DND-41 (cell line): ENCODE data around the gene SLC24A3.

ENCODE experiments used
- ATAC-seq: fragments of 200-7000 bp; cut with Tn5 transposase; 3 replicates; pipeline ENCODE4 v1.9.1; 2021; ENCODE audit warnings: low read depth; ENCODE audit not compliant: insufficient read depth
- DNase-seq: peaks from one replicate; pipeline ENCODE4 v3.0.0-alpha.2; 2020
- H2AFZ ChIP-seq: 2 replicates; pipeline ENCODE4 v1.6.0; 2012; ENCODE audit warnings: low read depth, low read length
- H3K27ac ChIP-seq: 2 replicates; pipeline ENCODE4 v1.5.1; 2012; ENCODE audit warnings: low read length, inconsistent platforms
- H3K27me3 ChIP-seq: fragments of 200-600 bp; sonication (generic); 2 replicates; pipeline ENCODE4 v1.6.0; 2012; ENCODE audit warnings: low read length, mild to moderate bottlenecking, inconsistent platforms; ENCODE audit not compliant: insufficient read depth, poor library complexity
- H3K36me3 ChIP-seq: 2 replicates; pipeline ENCODE4 v1.5.1; 2012; ENCODE audit warnings: low read length, inconsistent platforms; ENCODE audit not compliant: insufficient read depth
- H3K4me1 ChIP-seq: 2 replicates; pipeline ENCODE4 v1.5.1; 2012; ENCODE audit warnings: mild to moderate bottlenecking, low read length; ENCODE audit not compliant: insufficient read depth
- H3K4me2 ChIP-seq: 2 replicates; pipeline ENCODE4 v1.6.0; 2012; ENCODE audit warnings: mild to moderate bottlenecking, moderate library complexity, low read length, inconsistent platforms; ENCODE audit not compliant: insufficient read depth
- H3K4me3 ChIP-seq, 2 experiments: fragments of 200-600 bp in 1 of 2; shearing (Covaris generic) in 1 of 2; 2 replicates each; pipeline ENCODE4 v1.5.1; 2012 to 2016; ENCODE audit warnings: inconsistent platforms in 2 of 2, low read length in 2 of 2, mild to moderate bottlenecking in 2 of 2, low read depth in 1 of 2, moderate library complexity in 1 of 2
- H3K79me2 ChIP-seq: 2 replicates; pipeline ENCODE4 v1.6.0; 2012; ENCODE audit warnings: low read length, inconsistent platforms; ENCODE audit not compliant: insufficient read depth
- H3K9ac ChIP-seq: 2 replicates; pipeline ENCODE4 v1.6.0; 2012; ENCODE audit warnings: low read depth, mild to moderate bottlenecking, inconsistent platforms, low read length, moderate library complexity
- H3K9me3 ChIP-seq: 2 replicates; pipeline ENCODE4 v1.5.1; 2012; ENCODE audit warnings: low read length, moderate library complexity, mild to moderate bottlenecking, inconsistent platforms; ENCODE audit not compliant: insufficient read depth, severe bottlenecking
- H4K20me1 ChIP-seq: 2 replicates; pipeline ENCODE4 v1.6.0; 2012; ENCODE audit warnings: low read length; ENCODE audit not compliant: insufficient read depth
- EZH2 ChIP-seq: IDR thresholded peaks from 3 replicates; pipeline ENCODE4 v1.6.1; 2012; ENCODE audit warnings: borderline replicate concordance, low read depth, mild to moderate bottlenecking, moderate library complexity, low read length, inconsistent platforms; ENCODE audit not compliant: severe bottlenecking
- TF ChIP-seq, protein P1 (sequence below): IDR thresholded peaks from 2 replicates; pipeline ENCODE4 v1.5.1; 2012; ENCODE audit warnings: borderline replicate concordance, low read length, moderate library complexity, mild to moderate bottlenecking; ENCODE audit not compliant: poor library complexity, severe bottlenecking; ENCODE audit errors: extremely low read depth

The SLC24A3 gene

DNA sequence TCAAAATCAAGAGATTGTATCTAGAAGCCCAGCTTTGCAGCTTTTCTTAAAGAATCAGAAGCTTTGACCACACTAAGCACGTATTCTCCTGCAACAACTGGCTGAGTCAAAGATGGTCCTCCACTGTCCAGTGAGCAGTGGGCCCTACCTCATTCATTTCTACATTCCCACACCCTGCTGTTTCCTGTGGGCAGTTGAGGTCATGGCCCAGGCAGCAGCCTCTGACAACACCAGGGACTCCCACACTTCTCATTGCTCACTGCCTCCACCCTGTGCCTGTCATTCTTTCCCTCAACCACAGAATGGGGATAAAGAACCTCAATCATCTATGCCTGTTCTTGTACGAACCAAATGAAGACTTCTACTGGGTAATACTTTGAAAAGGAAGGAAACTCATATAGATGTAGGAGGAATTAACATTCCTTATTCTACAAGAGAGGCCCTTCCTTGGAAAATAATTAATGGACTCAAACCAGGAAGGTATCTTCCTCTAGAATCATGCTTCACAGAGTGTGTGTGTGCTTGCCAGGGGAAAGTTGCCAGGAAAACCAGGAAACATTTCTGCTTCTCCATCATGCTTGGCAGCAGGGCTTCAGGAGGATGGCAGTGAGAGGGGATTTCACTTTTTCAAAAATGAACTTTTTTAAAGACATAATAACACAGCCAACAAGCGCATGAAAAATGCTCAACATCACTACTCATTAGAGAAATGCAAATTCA is 353.9 kb downstream of the SLC24A3 start:
- Histone ChIP-seq H3K36me3 (no peaks in the 10 kb centered on the region), H3K79me2 (no peaks in the 10 kb centered on the region), H3K4me2 (no peak overlapping the region), H3K27me3 (no peaks in the 10 kb centered on the region), H3K4me1 (no peaks in the 10 kb centered on the region), H2AFZ (no peak overlapping the region), H3K9ac (no peak overlapping the region), H3K27ac (no peak overlapping the region), H3K4me3 (no peak overlapping the region), H3K9me3 (no peaks in the 10 kb centered on the region), H4K20me1 (no peaks in the 10 kb centered on the region)
- ATAC-seq (no peak), DNase-seq (no peak)
- TF ChIP-seq EZH2 = no peak
- TF ChIP-seq, protein P1, sequence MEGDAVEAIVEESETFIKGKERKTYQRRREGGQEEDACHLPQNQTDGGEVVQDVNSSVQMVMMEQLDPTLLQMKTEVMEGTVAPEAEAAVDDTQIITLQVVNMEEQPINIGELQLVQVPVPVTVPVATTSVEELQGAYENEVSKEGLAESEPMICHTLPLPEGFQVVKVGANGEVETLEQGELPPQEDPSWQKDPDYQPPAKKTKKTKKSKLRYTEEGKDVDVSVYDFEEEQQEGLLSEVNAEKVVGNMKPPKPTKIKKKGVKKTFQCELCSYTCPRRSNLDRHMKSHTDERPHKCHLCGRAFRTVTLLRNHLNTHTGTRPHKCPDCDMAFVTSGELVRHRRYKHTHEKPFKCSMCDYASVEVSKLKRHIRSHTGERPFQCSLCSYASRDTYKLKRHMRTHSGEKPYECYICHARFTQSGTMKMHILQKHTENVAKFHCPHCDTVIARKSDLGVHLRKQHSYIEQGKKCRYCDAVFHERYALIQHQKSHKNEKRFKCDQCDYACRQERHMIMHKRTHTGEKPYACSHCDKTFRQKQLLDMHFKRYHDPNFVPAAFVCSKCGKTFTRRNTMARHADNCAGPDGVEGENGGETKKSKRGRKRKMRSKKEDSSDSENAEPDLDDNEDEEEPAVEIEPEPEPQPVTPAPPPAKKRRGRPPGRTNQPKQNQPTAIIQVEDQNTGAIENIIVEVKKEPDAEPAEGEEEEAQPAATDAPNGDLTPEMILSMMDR = no peak

DNA sequence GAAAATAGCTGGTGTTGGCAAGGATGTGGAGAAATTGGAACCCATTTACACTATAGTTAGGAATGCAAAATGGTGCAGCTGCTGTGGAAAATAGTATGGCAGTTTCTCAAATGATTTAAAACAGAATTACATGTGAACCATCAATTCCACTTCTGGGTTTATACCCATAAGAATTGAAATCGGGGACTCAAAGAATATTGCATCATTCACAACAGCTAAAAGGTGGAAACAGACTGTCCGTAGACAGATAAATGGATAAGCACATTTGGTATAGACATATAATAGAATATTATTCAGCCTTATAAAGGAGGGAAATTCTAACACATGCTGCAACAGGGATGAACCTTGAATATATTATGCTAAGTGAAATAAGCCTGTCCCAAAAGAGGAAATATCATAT is 355.7 kb downstream of the SLC24A3 start:
- ATAC-seq = no peak
- Histone ChIP-seq H3K36me3 (no peaks in the 10 kb centered on the region), H2AFZ (no peak overlapping the region), H3K79me2 (no peaks in the 10 kb centered on the region), H3K4me1 (no peaks in the 10 kb centered on the region), H3K9ac (no peak overlapping the region), H3K4me2 (no peak overlapping the region), H3K27me3 (no peaks in the 10 kb centered on the region), H4K20me1 (no peaks in the 10 kb centered on the region), H3K27ac (no peak overlapping the region), H3K4me3 (no peak overlapping the region), H3K9me3 (no peaks in the 10 kb centered on the region)
- DNase-seq = no peak
- TF ChIP-seq, protein P1 = no peak
- no peak for TF ChIP-seq EZH2

DNA sequence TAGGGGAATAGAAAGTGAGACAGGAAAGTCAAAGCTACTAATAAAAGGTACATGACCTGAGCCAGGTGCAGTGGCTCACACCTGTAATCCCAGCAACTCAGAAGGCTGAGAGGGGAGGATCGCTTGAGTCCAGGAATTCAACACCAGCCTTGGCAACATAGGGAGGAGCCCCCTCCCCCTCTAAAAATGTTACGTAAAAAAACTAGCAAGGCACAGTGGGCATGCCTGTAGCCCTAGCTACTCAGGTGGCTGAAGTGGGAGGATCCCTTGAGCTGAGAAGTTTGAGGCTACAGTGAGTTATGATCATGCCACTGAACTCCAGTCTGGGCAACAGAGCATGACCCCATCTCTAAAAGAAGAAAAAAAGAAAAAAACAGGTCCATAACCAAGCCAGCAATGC is 359.6 kb downstream of the SLC24A3 start:
- no peak for DNase-seq
- Histone ChIP-seq H3K27ac (no peak overlapping the region), H3K4me2 (no peak overlapping the region), H3K79me2 (no peaks in the 10 kb centered on the region), H4K20me1 (no peaks in the 10 kb centered on the region), H3K4me1 (no peaks in the 10 kb centered on the region), H2AFZ (no peak overlapping the region), H3K4me3 (no peak overlapping the region), H3K27me3 (no peaks in the 10 kb centered on the region), H3K9ac (no peak overlapping the region), H3K9me3 (no peaks in the 10 kb centered on the region), H3K36me3 (no peaks in the 10 kb centered on the region)
- ATAC-seq = no peak
- TF ChIP-seq EZH2 = no peak
- TF ChIP-seq, protein P1 = no peak

DNA sequence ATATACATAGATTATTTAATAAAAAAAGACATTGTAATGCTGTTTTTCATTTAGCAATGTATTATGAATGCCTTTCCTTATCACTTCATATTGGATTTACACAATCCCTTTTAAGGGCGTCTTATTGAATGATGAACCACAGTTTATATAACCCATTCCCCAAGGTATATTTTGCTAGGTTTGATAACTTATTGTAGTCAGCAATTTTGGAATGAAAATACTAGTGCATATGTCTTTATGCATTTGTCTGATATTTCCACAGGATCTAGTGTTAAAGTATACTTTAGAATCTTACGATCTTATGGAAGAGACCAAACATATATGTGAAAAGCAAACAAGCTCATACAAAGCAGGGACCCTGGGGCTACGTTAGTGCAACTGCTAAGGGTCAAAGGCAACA is 365.2 kb downstream of the SLC24A3 start:
- Histone ChIP-seq H3K36me3 (no peaks in the 10 kb centered on the region), H3K27me3 (peaks cover 5% of the 10 kb centered on the region), H4K20me1 (no peaks in the 10 kb centered on the region), H3K79me2 (no peaks in the 10 kb centered on the region), H3K4me2 (no peak overlapping the region), H3K9me3 (no peaks in the 10 kb centered on the region), H3K4me1 (no peaks in the 10 kb centered on the region), H3K9ac (no peak overlapping the region), H3K4me3 (no peak overlapping the region), H3K27ac (no peak overlapping the region), H2AFZ (no peak overlapping the region)
- no peak for DNase-seq
- ATAC-seq = no peak
- TF ChIP-seq EZH2 = no peak
- TF ChIP-seq, protein P1 = no peak
